Measurements from ENCODE around the gene CDS1.
"Not testable (repeated sequence)": the region's sequence is repeated elsewhere in the genome, so short reads cannot be mapped to it uniquely, and the experiment has no call there.

CDS1 gene

GRCh38 chr4:84611531-84611930 is 28.6 kb downstream of the CDS1 start:
- DNase-seq (ENCODE audit: low spot score), result no peak

GRCh38 chr4:84614891-84615290 is 32.0 kb downstream of the CDS1 start:
- no peak for DNase-seq (ENCODE audit: low spot score)

GRCh38 chr4:84615355-84615754 is 32.4 kb downstream of the CDS1 start:
- no peak for DNase-seq (ENCODE audit: low spot score)

GRCh38 chr4:84622959-84623358 is 40.0 kb downstream of the CDS1 start:
- no peak for DNase-seq (ENCODE audit: low spot score)

- DNase-seq (ENCODE audit: low spot score), result no peak
Measured at GRCh38 chr4:84623661-84624060, 40.7 kb downstream of the CDS1 start.

- no peak for DNase-seq (ENCODE audit: low spot score)
Measured at GRCh38 chr4:84626673-84627072, 43.7 kb downstream of the CDS1 start.

- no peak for DNase-seq (ENCODE audit: low spot score)
Measured at GRCh38 chr4:84631573-84631972, 48.6 kb downstream of the CDS1 start.

GRCh38 chr4:84632092-84632491 is 49.2 kb downstream of the CDS1 start:
- DNase-seq (ENCODE audit: low spot score), result no peak

- no peak for DNase-seq (ENCODE audit: low spot score)
Measured at GRCh38 chr4:84634961-84635360, 52.0 kb downstream of the CDS1 start.

- no peak for DNase-seq (ENCODE audit: low spot score)
Measured at GRCh38 chr4:84638092-84638491, 55.2 kb downstream of the CDS1 start.

- DNase-seq (ENCODE audit: low spot score), result no peak
Measured at GRCh38 chr4:84639145-84639544, 56.2 kb downstream of the CDS1 start.

- DNase-seq (ENCODE audit: low spot score), result no peak
Measured at GRCh38 chr4:84644087-84644486, 61.2 kb downstream of the CDS1 start.

- peak; percentile 47 for DNase-seq (ENCODE audit: low spot score)
Measured at GRCh38 chr4:84647312-84647884, 64.5 kb downstream of the CDS1 start.

- DNase-seq (ENCODE audit: low spot score), result no peak
Measured at GRCh38 chr4:84648178-84648577, 65.3 kb downstream of the CDS1 start.

GRCh38 chr4:84648863-84649647 is 66.1 kb downstream of the CDS1 start:
- no peak for DNase-seq (ENCODE audit: low spot score)

- DNase-seq (ENCODE audit: low spot score), result no peak
Measured at GRCh38 chr4:84651499-84651898, 68.6 kb downstream of the CDS1 start.

GRCh38 chr4:84652478-84652877 is 69.6 kb downstream of the CDS1 start:
- no peak for DNase-seq (ENCODE audit: low spot score)

GRCh38 chr4:84660606-84661005 is 77.7 kb downstream of the CDS1 start:
- DNase-seq (ENCODE audit: low spot score), result no peak

- DNase-seq (ENCODE audit: low spot score), result no peak
Measured at GRCh38 chr4:84661191-84661939, 78.4 kb downstream of the CDS1 start.

- not testable (repeated sequence) for DNase-seq (ENCODE audit: low spot score)
Measured at GRCh38 chr4:84664767-84665166, 81.8 kb downstream of the CDS1 start.

- no peak for DNase-seq (ENCODE audit: low spot score)
Measured at GRCh38 chr4:84666439-84666838, 83.5 kb downstream of the CDS1 start.

- DNase-seq (ENCODE audit: low spot score), result no peak
Measured at GRCh38 chr4:84669201-84669600, 86.3 kb downstream of the CDS1 start.

- no peak for DNase-seq (ENCODE audit: low spot score)
Measured at GRCh38 chr4:84672177-84672576, 89.2 kb downstream of the CDS1 start.
